ENCODE data around the gene SYTL4. TPM values are rescaled to one million over a fixed set of nuclear protein-coding genes. Genes with fewer than 3 reads are reported as not detected.
"Not testable (repeated sequence)": the region's sequence is repeated elsewhere in the genome, so short reads cannot be mapped to it uniquely, and the experiment has no call there.

SYTL4 gene
- total RNA-seq: not detected in 2 replicates

GRCh38 chrX:100731441-100732281, at the start of gene SYTL4:
Gene SYTL4 (minus strand): TSS chrX:100732121. CDS start chrX:100702037, 30,084 bp downstream.
- Mint-ChIP-seq H3K4me3 (ENCODE audit: low read depth) (no peak within 1 kb of the TSS), H3K27ac (no peak within 1 kb of the TSS)
- no peak for DNase-seq (ENCODE audit: low spot score)

GRCh38 chrX:100769439-100769838, 37.5 kb upstream of the SYTL4 start:
- intact Hi-C loops (cut with micrococcal nuclease): loop anchor here (2.0 kb wide), 1 partner anchor 257 kb away; no protein-coding TSS in a partner anchor
- not testable (repeated sequence) for H3K4me1 Mint-ChIP-seq (ENCODE audit: low read depth); DNase-seq (ENCODE audit: low spot score); H3K27ac Mint-ChIP-seq; H3K36me3 Mint-ChIP-seq (ENCODE audit: low read depth); H3K4me3 Mint-ChIP-seq (ENCODE audit: low read depth); H3K9me3 Mint-ChIP-seq
- peaks cover 22% of the 10 kb centered on the region for H3K27me3 Mint-ChIP-seq (ENCODE audit: low read depth)

More at GRCh38 chrX:100731441-100732281, at the start of gene SYTL4:
- intact Hi-C loops (cut with micrococcal nuclease): no loop called here
- H3K9me3 Mint-ChIP-seq: no peaks in the 10 kb centered on the region
- H3K27me3 Mint-ChIP-seq (ENCODE audit: low read depth): peaks cover 35% of the 10 kb centered on the region
- no peaks in the 10 kb centered on the region for H3K4me1 Mint-ChIP-seq (ENCODE audit: low read depth)
- no peaks in the 10 kb centered on the region for H3K36me3 Mint-ChIP-seq (ENCODE audit: low read depth)

- Mint-ChIP-seq H3K4me1 (ENCODE audit: low read depth) (no peaks in the 10 kb centered on the region), H3K27me3 (ENCODE audit: low read depth) (peaks cover 20% of the 10 kb centered on the region), H3K9me3 (no peaks in the 10 kb centered on the region), H3K27ac (no peak overlapping the region), H3K4me3 (ENCODE audit: low read depth) (no peak overlapping the region), H3K36me3 (ENCODE audit: low read depth) (no peaks in the 10 kb centered on the region)
- DNase-seq (ENCODE audit: low spot score): peak; percentile 63
- intact Hi-C loops (cut with micrococcal nuclease): loop anchor here (1.0 to 2.0 kb wide), 2 partner anchors 84 to 256 kb away; no protein-coding TSS in a partner anchor
Measured at GRCh38 chrX:100768679-100769338, 36.9 kb upstream of the SYTL4 start.

GRCh38 chrX:100750883-100751282, 19.0 kb upstream of the SYTL4 start:
- intact Hi-C loops (cut with micrococcal nuclease): no loop called here
- DNase-seq (ENCODE audit: low spot score): no peak
- no peaks in the 10 kb centered on the region for H3K4me1 Mint-ChIP-seq (ENCODE audit: low read depth)
- H3K27ac Mint-ChIP-seq: no peak overlapping the region
- H3K27me3 Mint-ChIP-seq (ENCODE audit: low read depth): peaks cover 6% of the 10 kb centered on the region
- no peaks in the 10 kb centered on the region for H3K9me3 Mint-ChIP-seq
- no peak overlapping the region for H3K4me3 Mint-ChIP-seq (ENCODE audit: low read depth)
- no peaks in the 10 kb centered on the region for H3K36me3 Mint-ChIP-seq (ENCODE audit: low read depth)

- intact Hi-C loops (cut with micrococcal nuclease): no loop called here
Measured at GRCh38 chrX:100748108-100748507, 16.2 kb upstream of the SYTL4 start.

GRCh38 chrX:100747703-100748102, 15.8 kb upstream of the SYTL4 start:
- Mint-ChIP-seq H3K4me1 (ENCODE audit: low read depth) (no peaks in the 10 kb centered on the region), H3K9me3 (no peaks in the 10 kb centered on the region)

More at GRCh38 chrX:100748108-100748507, 16.2 kb upstream of the SYTL4 start:
- no peak overlapping the region for H3K4me3 Mint-ChIP-seq (ENCODE audit: low read depth)
- no peaks in the 10 kb centered on the region for H3K36me3 Mint-ChIP-seq (ENCODE audit: low read depth)
- peaks cover 6% of the 10 kb centered on the region for H3K27me3 Mint-ChIP-seq (ENCODE audit: low read depth)
- H3K9me3 Mint-ChIP-seq: no peaks in the 10 kb centered on the region
- H3K27ac Mint-ChIP-seq: no peak overlapping the region
- no peaks in the 10 kb centered on the region for H3K4me1 Mint-ChIP-seq (ENCODE audit: low read depth)
- no peak for DNase-seq (ENCODE audit: low spot score)

GRCh38 chrX:100747090-100747489, 15.2 kb upstream of the SYTL4 start:
- Mint-ChIP-seq H3K4me1 (ENCODE audit: low read depth) (no peaks in the 10 kb centered on the region), H3K27ac (no peak overlapping the region), H3K27me3 (ENCODE audit: low read depth) (peaks cover 6% of the 10 kb centered on the region), H3K36me3 (ENCODE audit: low read depth) (no peaks in the 10 kb centered on the region), H3K4me3 (ENCODE audit: low read depth) (no peak overlapping the region), H3K9me3 (no peaks in the 10 kb centered on the region)
- DNase-seq (ENCODE audit: low spot score): no peak
- intact Hi-C loops (cut with micrococcal nuclease): no loop called here

More at GRCh38 chrX:100747703-100748102, 15.8 kb upstream of the SYTL4 start:
- H3K27ac Mint-ChIP-seq: no peak overlapping the region
- no peaks in the 10 kb centered on the region for H3K36me3 Mint-ChIP-seq (ENCODE audit: low read depth)
- intact Hi-C loops (cut with micrococcal nuclease): no loop called here
- DNase-seq (ENCODE audit: low spot score): no peak
- peaks cover 6% of the 10 kb centered on the region for H3K27me3 Mint-ChIP-seq (ENCODE audit: low read depth)
- no peak overlapping the region for H3K4me3 Mint-ChIP-seq (ENCODE audit: low read depth)

- Mint-ChIP-seq H3K27me3 (ENCODE audit: low read depth) (peaks cover 3% of the 10 kb centered on the region), H3K36me3 (ENCODE audit: low read depth) (no peaks in the 10 kb centered on the region), H3K9me3 (no peaks in the 10 kb centered on the region), H3K4me1 (ENCODE audit: low read depth) (no peaks in the 10 kb centered on the region), H3K27ac (no peak overlapping the region), H3K4me3 (ENCODE audit: low read depth) (no peak overlapping the region)
- DNase-seq (ENCODE audit: low spot score): no peak
- intact Hi-C loops (cut with micrococcal nuclease): no loop called here
Measured at GRCh38 chrX:100745806-100746537, 14.1 kb upstream of the SYTL4 start.

GRCh38 chrX:100745205-100745604, 13.3 kb upstream of the SYTL4 start:
- H3K36me3 Mint-ChIP-seq (ENCODE audit: low read depth): no peaks in the 10 kb centered on the region
- DNase-seq (ENCODE audit: low spot score): no peak
- H3K4me3 Mint-ChIP-seq (ENCODE audit: low read depth): no peak overlapping the region
- no peaks in the 10 kb centered on the region for H3K4me1 Mint-ChIP-seq (ENCODE audit: low read depth)
- no peak overlapping the region for H3K27ac Mint-ChIP-seq
- no peaks in the 10 kb centered on the region for H3K9me3 Mint-ChIP-seq
- peaks cover 3% of the 10 kb centered on the region for H3K27me3 Mint-ChIP-seq (ENCODE audit: low read depth)
- intact Hi-C loops (cut with micrococcal nuclease): no loop called here

- H3K4me3 Mint-ChIP-seq (ENCODE audit: low read depth): no peak overlapping the region
- no peak overlapping the region for H3K27ac Mint-ChIP-seq
- H3K36me3 Mint-ChIP-seq (ENCODE audit: low read depth): no peaks in the 10 kb centered on the region
- H3K27me3 Mint-ChIP-seq (ENCODE audit: low read depth): peaks cover 5% of the 10 kb centered on the region
- H3K9me3 Mint-ChIP-seq: no peaks in the 10 kb centered on the region
- DNase-seq (ENCODE audit: low spot score): no peak
- H3K4me1 Mint-ChIP-seq (ENCODE audit: low read depth): no peaks in the 10 kb centered on the region
- intact Hi-C loops (cut with micrococcal nuclease): no loop called here
Measured at GRCh38 chrX:100743009-100743607, 11.2 kb upstream of the SYTL4 start.

GRCh38 chrX:100724006-100724405, 7.9 kb downstream of the SYTL4 start:
- H3K36me3 Mint-ChIP-seq (ENCODE audit: low read depth); intact Hi-C loops (cut with micrococcal nuclease); H3K4me3 Mint-ChIP-seq (ENCODE audit: low read depth); H3K27me3 Mint-ChIP-seq (ENCODE audit: low read depth); H3K4me1 Mint-ChIP-seq (ENCODE audit: low read depth); H3K27ac Mint-ChIP-seq; DNase-seq (ENCODE audit: low spot score); H3K9me3 Mint-ChIP-seq: not testable (repeated sequence)

GRCh38 chrX:100721328-100721727, 10.6 kb downstream of the SYTL4 start:
- no peak for DNase-seq (ENCODE audit: low spot score)
- Mint-ChIP-seq H3K36me3 (ENCODE audit: low read depth) (no peaks in the 10 kb centered on the region), H3K4me3 (ENCODE audit: low read depth) (no peak overlapping the region), H3K4me1 (ENCODE audit: low read depth) (no peaks in the 10 kb centered on the region), H3K27me3 (ENCODE audit: low read depth) (no peaks in the 10 kb centered on the region), H3K9me3 (no peaks in the 10 kb centered on the region), H3K27ac (no peak overlapping the region)
- intact Hi-C loops (cut with micrococcal nuclease): no loop called here
